AG08396 (cell line): Measurements from ENCODE around the gene STX11.
"Not testable (repeated sequence)": the region's sequence is repeated elsewhere in the genome, so short reads cannot be mapped to it uniquely, and the experiment has no call there.

Experiments used
- DNase-seq: peaks from one replicate; pipeline ENCODE4 v3.0.0; 2012; ENCODE audit warnings: low spot score, mixed read lengths

STX11 gene

DNA sequence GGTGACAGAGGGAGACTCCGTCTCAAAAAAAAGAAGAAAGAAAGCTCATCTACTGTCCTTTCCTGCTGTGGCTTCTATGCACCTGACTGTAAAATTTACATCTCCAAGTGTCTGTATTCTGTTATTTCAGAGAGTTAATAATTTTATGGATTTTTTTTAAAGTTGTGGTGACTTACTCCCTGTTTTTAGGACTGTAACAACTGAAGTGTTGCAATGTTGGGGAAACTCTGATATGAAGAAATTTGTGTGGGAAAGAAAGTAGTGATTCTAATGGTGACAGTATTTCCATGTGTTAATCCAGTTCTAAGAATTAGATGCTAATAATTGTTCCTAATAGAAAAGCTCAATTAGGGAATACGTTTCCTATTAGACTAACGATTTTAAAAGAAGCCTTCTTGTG, 27.4 kb downstream of the STX11 start:
- DNase-seq = no peak

DNA sequence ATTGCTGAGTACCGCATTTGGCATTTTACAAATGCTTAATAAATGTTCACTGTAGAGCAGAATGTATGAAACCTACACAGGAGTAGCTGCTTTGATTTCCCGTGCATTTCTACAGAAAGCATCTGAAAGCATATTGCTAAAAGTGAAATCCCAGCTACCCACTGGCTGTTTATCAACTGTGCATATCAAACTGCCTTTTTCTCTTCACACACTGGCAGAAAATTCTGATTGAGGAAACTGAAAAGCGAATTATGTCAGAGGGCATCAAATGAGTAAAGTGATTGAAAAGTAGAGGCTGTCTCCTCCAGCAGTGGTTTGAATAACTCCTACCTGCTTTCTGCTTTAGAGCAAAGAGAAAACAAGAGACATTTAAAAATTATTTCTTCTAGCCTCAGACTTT, 28.0 kb downstream of the STX11 start:
- DNase-seq = no peak

DNA sequence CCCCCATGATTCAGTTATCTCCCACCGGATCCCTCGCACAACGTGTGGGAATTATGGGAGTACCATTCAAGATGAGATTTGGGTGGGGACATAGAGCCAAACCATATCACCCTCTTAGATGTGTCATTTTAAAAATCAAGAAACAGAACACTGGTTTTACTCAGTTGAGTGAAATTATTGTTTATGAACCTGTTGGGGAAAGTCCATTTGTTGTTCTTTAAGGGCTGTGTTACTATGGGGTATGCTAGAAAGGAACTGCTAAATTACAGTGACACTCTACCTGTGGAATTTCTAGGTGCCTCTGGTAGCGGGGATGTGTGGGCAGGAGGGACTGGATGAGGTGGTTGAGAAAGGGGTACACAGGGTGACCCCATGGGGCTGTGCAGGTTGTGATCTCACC, 28.9 kb downstream of the STX11 start:
- no peak for DNase-seq

DNA sequence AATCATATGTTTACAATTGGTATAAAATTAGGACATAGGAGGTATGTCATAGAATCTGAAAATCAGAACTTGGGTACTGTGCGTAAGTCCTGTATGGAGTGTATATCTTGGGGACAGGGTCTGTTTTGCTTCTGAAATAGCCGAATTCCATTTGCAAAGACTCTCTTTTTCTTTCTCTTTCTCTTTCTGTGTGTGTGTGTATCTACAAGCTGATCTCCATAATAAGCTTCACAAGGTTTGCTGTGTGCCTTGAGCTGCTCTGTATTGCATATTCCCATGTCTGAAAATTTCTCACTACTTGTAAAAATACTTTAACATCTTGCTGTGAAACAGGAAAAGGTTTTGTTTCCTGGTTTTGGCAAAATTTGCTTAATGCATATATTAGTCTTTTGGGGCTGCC, 29.5 kb downstream of the STX11 start:
- DNase-seq = no peak

DNA sequence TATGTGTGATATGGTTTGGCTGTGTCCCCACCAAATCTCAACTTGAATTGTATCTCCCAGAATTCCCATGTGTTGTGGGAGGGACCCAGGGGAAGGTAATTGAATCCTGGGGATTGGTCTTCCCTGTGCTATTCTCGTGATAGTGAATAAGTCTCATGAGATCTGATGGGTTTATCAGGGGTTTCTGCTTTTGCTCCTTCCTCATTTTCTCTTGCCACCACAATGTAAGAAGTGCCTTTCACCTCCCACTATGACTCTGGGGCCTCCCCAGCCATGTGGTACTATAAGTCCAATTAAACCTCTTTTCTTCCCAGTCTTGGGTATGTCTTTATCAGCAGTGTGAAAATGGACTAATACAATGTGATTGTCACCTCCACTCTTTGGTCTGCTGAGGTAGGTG, 30.0 kb downstream of the STX11 start:
- not testable (repeated sequence) for DNase-seq

DNA sequence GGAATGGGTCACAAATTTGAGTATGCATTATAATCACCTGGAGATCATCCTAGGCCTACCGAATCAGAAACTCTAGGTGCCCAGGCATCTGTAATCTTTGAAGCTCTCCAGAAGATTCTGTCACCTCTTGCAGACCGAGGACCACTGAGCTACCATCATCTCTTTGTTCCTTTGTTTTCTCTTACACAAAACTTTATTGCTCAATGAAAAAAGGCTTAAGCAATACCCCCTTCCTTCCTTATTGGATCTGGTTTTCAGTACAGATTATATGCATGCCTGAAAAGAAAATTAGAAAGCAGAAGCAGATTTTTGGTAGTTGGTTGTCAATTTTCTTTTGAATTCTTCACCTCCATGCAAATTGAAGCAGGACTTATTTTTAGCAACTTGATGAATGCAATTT, 31.3 kb downstream of the STX11 start:
- DNase-seq = no peak

DNA sequence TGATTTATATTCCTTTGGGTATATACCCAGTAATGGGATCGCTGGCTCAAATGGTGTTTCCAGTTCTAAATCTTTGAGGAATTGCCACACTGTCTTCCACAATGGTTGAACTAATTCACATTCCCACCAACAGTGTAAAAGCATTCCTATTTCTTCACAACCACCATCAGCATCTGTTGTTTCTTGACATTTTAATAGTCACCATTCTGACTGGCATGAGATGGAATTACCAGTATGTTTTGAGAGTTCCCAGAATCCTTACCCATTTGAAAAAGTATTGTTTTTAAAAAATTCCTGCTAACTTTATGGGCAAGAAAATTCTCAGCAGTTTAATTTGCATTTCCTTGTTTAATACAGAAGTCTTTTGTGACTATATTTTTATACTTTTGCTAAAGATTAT, 33.9 kb downstream of the STX11 start:
- not testable (repeated sequence) for DNase-seq

DNA sequence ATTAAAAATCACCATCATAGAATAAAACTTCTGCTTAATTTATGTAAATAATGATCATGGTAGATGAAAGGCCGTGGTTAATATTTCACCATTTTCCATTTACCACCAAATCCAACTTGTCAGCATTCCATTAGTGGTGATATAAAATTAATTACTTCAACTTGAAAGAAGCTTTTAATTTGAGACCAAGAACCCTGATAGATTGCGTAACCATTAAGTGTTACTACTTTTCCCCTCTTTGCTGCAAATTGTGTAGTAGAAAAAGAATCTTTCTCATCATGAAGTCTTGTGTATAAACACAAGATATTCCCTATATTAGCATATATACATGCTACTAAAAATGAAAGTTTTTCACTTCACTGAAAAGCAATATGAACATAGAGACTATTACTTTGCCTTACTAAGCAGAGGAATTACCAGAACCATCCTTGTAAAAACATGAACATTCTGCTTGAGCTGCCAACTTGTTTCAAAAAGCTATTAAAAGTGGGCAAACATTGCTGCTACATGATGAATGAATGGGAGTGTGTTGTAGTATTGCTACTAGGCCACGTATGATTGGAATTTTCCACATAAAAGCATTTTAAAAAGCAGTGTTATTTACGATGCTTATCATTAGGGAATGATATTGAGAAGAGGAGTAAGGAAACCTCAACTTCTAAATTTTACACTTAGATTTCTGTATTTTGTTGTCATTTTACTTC, 35.0 kb downstream of the STX11 start:
- DNase-seq = no peak

DNA sequence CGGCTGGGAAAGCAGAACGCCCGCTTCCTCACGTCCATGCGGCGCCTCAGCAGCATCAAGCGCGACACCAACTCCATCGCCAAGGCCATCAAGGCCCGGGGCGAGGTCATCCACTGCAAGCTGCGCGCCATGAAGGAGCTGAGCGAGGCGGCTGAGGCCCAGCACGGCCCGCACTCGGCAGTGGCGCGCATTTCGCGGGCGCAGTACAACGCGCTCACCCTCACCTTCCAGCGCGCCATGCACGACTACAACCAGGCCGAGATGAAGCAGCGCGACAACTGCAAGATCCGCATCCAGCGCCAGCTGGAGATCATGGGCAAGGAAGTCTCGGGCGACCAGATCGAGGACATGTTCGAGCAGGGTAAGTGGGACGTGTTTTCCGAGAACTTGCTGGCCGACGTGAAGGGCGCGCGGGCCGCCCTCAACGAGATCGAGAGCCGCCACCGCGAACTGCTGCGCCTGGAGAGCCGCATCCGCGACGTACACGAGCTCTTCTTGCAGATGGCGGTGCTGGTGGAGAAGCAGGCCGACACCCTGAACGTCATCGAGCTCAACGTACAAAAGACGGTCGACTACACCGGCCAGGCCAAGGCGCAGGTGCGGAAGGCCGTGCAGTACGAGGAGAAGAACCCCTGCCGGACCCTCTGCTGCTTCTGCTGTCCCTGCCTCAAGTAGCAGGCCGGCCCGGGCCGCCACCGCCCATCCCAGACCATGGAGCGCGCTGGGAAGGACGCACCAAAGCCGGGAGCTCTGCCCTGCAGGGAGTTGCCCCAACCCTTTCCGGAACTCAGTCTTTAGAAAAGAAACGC, 36.7 kb downstream of the STX11 start:
- DNase-seq = no peak

DNA sequence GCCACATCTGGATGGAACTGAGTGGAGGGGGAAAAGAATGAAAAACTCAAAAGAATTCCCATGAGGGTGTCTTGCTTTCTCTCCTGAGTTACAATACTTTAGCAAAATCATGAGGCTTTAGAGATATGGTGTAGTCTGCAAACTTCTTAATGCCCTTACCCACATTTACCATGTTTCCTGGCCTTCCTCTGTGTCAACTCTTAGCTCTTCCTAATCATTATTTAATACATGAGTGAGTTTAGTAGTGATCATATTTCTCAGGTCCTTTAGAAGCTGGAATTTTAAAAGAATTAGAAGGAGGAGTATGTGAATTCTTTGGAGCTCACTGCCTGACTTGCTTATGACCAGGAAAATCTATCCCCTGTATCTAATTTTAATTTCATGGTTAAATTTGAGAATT, 39.0 kb downstream of the STX11 start:
- no peak for DNase-seq

DNA sequence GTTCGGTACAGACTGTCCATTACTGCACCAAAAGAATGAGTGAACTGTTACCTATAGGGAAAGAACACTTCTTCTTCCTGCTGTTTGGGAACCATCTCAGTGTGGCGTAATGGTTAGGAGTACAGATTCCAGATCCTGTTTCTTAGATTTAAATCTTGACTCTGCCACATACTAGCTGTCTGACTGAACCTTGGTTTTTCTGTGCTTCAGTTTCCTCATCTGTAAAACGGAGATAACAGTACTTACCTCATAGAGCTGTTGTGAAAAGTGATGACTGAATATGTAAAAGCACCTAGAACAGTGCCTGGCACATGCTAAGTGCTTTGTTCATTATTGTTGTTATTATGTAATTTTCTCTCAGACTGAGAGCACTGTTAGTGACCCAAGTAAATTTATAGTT, 39.8 kb downstream of the STX11 start:
- no peak for DNase-seq

DNA sequence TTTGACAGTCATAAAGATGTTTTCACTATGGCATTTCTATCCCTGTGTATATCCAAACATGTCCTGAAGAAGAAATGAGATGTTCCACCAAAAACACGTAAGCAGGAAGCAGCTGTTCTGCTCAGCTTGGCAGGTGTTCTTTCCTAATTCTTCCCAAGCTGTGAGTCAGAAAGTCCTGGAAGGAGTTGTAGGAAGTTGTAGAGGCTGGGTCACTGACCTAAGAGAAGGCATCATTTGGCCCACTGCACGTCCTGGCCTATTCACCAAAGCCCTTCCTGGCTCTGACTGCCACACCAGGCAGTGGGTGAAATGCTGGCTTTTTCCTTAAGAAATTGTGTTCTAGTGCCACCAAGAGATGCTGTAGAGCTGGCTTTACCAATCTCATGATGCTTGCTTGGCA, 40.3 kb downstream of the STX11 start:
- peak; percentile 28 for DNase-seq

DNA sequence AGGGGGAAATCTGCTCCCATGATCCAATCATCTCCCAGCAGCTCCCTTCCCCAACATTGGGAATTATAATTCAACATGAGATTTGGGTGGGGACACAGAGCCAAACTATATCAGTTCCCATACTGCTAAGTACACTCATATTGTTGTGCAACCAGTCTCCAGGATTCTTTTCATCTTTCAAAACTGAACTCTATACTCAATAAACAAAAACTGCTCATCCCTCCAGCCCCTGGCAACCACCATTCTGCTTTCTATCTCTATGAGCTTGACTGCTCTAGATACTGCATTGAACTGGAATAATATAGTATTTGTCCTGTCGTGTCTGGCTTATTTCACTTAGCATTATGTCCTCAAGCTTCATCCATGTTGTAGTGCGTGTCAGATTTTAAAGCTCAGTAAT, 42.9 kb downstream of the STX11 start:
- DNase-seq = no peak

DNA sequence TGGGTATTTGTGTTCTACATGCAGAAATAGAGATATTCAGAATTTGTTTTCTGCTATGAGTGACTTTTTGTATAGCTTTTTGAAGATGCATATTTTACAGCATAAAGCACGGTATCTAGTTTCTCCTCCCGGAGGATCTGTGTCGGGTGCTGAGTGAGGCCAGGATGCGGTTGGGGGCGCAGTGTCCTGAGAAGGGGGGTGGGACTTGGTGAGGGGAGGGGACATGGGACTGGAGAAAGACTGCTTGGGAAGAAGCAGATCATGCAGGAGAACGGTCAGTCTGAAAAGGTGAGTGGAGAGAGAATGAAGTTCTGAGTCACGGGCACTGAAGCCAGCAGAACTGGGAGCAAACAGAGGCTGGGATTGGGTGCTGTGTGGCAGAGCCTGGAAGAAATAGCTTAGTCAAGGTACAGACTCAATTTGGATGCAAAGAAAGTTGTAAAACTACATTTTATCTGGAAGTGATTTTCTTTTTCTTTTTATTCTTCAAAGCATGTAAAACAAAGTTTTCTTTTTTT, 44.0 kb downstream of the STX11 start:
- DNase-seq = no peak

DNA sequence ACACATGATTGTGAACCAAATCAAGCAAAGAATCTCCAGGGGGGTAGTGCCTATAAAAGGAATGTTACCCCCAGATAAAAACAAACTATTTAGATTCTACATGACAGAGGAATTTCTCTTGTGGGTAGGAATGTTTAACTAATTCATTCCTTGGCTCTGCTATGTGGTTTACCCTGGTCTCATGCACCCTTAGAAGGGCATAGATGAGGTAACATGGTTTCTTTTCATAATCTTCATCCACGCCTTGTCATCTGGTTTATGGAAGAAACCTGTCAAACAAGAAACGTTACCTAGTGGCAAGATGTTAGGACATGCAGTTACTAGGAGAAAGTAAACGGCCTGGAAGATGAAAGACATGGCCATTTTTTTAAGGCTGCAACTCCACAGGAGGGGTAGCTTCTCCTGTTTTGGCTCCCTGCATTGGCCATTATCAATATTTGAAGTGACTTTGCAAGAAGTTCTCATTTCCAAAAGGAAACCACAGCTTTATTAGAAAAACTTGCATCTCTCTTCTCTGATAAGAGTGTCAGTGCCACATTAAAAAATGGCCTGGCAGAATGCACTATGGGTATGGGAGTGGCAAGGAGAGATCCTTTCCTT, 45.5 kb downstream of the STX11 start:
- peak; percentile 49 for DNase-seq

DNA sequence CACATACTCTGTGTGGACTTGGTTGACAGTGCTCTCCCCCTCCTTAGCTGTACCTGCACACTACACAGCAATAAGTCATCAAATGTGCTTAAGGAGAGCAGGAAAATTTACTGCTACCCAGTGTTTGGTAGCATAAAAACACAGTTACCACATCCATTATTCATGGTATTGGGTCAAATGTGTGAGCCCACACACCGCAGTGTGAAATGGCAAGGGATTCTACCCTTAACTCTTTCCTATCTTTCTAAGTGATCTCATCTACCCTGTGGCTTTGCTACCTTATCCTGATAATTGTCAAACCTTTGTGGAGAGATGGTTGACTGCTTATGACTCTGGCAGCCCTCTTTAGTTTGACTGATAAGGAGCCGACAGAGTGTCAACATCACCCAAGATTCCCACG, 47.6 kb downstream of the STX11 start:
- no peak for DNase-seq

DNA sequence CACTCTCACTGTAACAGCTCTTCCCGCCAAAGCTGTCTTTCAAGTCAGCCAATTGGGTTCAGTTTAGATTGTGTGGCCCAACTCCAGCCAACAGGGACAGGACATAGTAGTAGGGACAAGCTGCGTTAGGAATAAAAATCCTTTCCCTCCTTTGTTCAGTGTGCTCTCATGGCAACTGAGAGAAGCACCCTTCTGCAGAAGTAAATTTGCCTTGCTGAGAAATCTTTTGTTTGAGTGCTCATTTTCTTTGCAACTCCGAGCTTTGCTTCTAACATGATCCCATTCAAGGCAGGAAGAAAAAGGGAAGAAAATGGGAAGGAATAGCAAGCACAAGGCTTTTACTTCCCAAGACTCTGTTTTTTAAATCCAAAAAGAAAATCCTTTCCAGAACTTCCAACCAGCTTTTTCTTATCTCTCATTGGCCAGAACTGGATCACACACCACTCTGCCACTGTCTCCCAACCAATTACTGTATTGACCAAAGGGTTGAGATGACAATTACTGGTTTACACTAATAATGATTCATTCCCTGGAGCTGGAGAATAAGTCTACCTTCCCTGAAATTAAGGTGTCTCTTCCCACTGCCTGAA, 52.7 kb downstream of the STX11 start:
- DNase-seq = no peak

DNA sequence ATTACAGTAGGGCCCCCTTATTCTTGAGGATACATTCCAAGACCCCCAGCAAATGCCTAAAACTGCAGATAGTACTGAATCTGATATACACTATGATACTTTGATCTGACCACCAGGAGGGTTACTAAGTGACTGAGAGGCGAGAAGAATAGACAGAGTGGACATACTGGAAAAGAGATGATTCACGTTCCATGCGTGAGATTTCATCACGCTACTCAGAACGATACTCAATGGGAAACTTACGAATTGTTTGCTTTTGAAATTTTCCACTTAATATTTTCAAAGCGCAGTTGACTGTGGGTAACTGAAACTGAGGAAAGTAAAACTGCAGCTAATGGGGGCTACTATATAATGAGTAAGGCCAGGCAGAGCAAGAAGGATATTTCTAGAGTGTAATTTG, 60.8 kb downstream of the STX11 start:
- DNase-seq = no peak

DNA sequence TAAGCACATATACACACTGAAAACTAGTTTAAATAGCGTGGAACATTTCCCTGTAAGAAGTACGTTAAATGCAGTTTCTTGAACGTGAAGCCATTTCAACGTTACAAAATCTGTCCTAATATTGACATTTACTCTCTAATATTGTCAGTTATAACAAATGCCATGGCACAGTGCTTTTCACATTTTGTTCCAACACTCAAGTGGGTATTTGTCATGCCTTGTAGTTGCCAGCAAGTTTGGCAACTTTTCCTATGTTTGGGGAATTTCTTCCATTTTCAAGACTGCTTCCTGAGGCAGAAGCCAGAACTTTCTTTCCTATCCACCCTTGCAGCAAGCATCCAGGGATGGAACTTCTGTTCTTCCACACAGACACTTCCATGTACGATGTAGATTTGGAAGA, 63.0 kb downstream of the STX11 start:
- DNase-seq = no peak

DNA sequence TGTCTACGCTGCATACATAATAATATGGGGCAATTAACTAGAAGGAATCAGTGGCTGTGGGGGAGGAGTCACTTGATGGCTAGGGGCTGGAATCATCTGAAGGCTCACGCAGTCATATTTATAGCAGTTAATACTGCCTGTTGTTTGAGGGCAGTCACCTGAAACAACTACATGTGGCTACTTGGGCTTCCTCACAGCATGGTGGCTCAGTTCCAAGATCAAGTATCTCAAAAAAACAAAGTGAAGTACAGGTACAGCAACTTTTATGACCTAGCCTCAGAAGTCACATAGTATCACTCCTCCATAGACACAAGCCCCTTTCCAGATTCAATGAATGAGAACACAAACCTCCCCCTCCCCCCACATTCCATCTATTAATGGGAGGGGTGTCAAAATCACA, 63.7 kb downstream of the STX11 start:
- no peak for DNase-seq

DNA sequence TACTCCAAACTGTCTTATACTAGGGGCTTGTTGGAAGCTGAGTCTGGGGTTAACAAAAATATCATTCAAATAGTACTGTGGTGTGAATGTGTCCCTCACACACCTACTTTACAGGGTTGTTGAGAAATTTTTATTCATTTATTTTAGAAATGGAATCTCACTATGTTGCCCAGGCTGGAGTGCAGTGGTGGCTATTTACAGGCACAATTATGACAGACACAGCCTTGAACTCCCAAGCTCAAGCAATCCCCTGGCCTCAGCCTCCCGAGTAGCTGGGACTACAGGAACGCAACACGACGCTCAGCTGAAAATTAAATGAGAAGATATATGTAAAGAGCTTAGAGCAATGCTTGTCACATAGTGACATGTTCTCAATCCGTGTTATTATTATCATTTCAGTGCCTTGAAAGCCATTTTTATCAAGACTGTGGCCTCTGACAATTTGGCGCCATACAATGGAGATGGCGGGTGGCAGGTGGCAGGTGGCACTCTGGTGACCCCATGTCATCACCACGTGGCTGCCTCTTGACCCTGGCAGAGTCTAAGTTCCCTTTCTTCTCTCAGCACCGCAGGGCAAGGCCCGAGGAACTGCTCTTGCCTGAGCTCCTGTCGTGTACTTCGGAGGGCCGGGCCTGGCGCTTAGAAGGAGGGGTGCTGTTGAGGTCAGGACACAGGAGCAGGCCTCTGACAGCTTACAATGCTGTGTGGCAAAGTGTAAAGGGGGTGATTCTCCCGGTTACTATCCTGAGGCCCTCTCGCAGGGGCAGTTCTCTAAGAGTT, 64.5 kb downstream of the STX11 start:
- no peak for DNase-seq

DNA sequence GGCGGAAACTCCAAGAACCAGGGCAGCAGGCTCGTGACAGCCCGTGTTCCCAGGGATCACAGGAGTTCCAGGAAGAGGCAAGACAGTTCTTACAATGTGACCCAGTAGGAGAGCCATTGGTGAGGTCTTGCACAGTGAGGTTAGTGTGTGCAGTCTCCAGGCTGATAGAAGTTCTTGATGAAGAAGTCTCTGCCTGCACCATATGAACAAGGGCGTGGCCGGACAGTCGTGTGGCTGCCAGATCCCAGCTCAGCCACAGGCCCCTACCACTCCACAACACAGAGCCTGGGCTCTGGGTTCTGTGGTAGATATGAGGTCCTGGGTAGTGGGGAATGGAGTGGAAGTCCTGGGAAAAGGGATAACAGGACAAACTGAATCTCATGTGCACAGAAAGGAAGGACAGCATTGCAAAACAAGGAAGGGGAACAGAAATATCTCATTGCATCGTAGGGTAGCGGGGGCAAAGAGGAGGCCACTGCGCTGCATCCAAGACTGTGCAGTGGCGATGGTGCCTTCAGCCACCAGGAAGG, 65.2 kb downstream of the STX11 start:
- peak; percentile 19 for DNase-seq
